ENCODE measurements around the gene GALNT1.

The GALNT1 gene

DNA sequence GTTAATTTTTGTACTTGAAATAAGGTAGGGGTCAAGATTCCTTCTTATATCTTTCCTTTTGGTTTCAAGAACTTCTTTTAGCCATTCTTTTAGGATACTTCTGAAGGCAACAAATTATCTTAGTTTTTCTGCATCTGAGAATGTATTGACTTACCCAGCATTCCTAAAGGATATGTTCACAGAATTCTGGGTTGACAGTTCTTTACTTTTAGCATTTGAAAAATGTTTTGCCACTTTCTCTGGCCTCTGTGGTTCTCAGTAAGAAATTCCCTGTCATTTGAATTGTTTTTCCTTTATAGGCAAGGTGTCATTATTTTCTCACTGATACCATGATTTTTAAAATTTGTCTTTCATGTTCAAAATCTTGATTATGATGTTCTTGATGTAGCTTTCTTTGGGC lies 162.4 kb downstream of the GALNT1 start:
- TF ChIP-seq POLR2A (IDR thresholded peaks at IDR 0.05; ENCODE audit: low read depth, low read length): no peak
- DNase-seq (ENCODE audit: insufficient read length, low spot score) (no peak), FAIRE-seq (no peak)

GRCh38 chr18:35745814-35746213 lies 164.3 kb downstream of the GALNT1 start:
- DNase-seq (ENCODE audit: insufficient read length, low spot score) (no peak), FAIRE-seq (no peak)
- TF ChIP-seq POLR2A (IDR thresholded peaks at IDR 0.05; ENCODE audit: low read depth, low read length): no peak

- FAIRE-seq (no peak), DNase-seq (ENCODE audit: insufficient read length, low spot score) (no peak)
- TF ChIP-seq POLR2A (IDR thresholded peaks at IDR 0.05; ENCODE audit: low read depth, low read length): no peak
Observed at GRCh38 chr18:35746826-35747339, 165.3 kb downstream of the GALNT1 start.

- TF ChIP-seq POLR2A (IDR thresholded peaks at IDR 0.05; ENCODE audit: low read depth, low read length): no peak
- no peak for DNase-seq (ENCODE audit: insufficient read length, low spot score)
- no peak for FAIRE-seq
Observed at GRCh38 chr18:35747894-35748472, 166.4 kb downstream of the GALNT1 start.

- no peak for TF ChIP-seq POLR2A (IDR thresholded peaks at IDR 0.05; ENCODE audit: low read depth, low read length)
- no peak for FAIRE-seq
- DNase-seq (ENCODE audit: insufficient read length, low spot score): no peak
Observed at GRCh38 chr18:35749701-35750100, 168.2 kb downstream of the GALNT1 start.

DNA sequence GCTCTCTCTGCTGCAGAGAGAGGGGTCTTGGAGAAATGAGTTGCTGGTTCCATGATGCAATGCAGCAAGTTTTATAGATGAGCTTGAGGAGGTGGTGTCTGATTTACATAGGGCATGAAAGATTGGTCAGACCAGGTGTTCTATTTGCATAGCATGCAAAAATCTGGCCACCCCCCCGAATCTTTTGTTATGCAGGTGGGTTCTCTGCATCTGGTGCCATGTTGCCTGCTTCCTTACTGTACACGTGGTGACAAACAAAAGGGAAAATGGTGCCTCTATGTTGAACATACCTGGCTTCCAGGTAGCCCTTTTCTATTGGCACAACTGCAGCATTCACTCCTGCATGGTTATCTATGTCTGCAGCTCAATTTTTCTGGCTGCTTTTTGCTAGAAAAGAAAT lies 169.4 kb downstream of the GALNT1 start:
- no peak for FAIRE-seq
- no peak for TF ChIP-seq POLR2A (IDR thresholded peaks at IDR 0.05; ENCODE audit: low read depth, low read length)
- DNase-seq (ENCODE audit: insufficient read length, low spot score): no peak

DNA sequence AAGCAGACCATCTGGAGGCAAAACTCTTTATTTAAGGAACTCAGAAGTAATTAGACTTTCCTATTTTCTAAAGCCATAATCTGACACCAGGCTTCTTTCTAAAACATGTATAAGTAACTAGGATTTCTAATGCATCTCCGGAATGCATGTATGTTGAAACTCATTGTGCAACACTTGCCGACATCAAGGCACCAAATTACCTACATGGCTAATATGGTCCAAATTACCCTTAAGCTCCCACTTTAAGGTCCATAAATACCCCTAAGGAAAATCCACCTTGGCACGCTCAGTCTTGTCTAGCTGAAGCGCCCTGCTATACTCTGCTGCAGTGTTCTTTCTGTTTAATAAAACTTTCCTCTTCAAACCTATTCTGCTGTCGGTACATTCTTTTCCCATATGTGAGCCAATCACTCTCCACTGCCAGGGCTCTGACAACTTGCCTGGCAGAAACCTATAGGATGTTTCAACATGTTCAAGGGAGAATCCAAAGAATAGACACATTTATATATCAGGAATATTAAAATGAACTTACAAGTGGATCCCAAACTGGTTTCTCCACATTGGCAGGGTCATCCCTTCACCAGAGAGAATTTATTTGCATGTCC lies 171.9 kb downstream of the GALNT1 start:
- FAIRE-seq (no peak), DNase-seq (ENCODE audit: insufficient read length, low spot score) (no peak)
- TF ChIP-seq POLR2A (IDR thresholded peaks at IDR 0.05; ENCODE audit: low read depth, low read length): no peak

- FAIRE-seq: no peak
- TF ChIP-seq POLR2A (IDR thresholded peaks at IDR 0.05; ENCODE audit: low read depth, low read length): no peak
Observed at GRCh38 chr18:35754464-35754863, 172.9 kb downstream of the GALNT1 start.

DNA sequence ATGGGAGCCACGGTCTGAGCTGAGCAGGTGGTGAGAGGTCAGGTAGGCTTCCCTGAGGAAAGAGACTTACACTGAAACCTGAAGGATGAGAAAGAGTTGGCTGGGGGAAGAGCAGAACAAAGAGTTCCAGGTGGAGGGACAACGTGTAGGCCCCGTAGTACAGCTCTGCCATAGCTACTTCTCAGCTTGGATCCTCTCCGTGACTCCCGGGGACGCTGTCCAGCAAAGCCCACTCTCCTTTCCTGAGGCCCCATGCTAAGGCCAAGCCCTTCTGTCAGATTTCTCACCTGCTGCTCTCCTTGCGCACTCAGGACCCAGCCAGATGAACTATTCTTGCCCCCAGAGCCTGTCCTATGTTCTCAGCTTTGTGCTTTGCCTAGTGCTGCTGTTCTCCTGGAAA lies 173.8 kb downstream of the GALNT1 start:
- FAIRE-seq (no peak), DNase-seq (ENCODE audit: insufficient read length, low spot score) (no peak)
- TF ChIP-seq POLR2A (IDR thresholded peaks at IDR 0.05; ENCODE audit: low read depth, low read length): no peak

More at GRCh38 chr18:35754464-35754863, 172.9 kb downstream of the GALNT1 start:
- DNase-seq (ENCODE audit: insufficient read length, low spot score): no peak

GRCh38 chr18:35756506-35757117 lies 175.1 kb downstream of the GALNT1 start:
- peak; percentile 30 for DNase-seq (ENCODE audit: insufficient read length, low spot score)
- no peak for TF ChIP-seq POLR2A (IDR thresholded peaks at IDR 0.05; ENCODE audit: low read depth, low read length)
- no peak for FAIRE-seq

Measured in H54 (cell line).